Iris pigment epithelial cell (primary cell): Measurements from ENCODE around the gene PRUNE2.
"Not testable (repeated sequence)": the region's sequence is repeated elsewhere in the genome, so short reads cannot be mapped to it uniquely, and the experiment has no call there.

Experiments used
- DNase-seq: peaks from one replicate; pipeline ENCODE4 v3.0.0-alpha.2; 2011; ENCODE audit warnings: low read depth

Gene PRUNE2

GRCh38 chr9:76603931-76604570 is 301.9 kb downstream of the PRUNE2 start:
- DNase-seq = no peak

DNA sequence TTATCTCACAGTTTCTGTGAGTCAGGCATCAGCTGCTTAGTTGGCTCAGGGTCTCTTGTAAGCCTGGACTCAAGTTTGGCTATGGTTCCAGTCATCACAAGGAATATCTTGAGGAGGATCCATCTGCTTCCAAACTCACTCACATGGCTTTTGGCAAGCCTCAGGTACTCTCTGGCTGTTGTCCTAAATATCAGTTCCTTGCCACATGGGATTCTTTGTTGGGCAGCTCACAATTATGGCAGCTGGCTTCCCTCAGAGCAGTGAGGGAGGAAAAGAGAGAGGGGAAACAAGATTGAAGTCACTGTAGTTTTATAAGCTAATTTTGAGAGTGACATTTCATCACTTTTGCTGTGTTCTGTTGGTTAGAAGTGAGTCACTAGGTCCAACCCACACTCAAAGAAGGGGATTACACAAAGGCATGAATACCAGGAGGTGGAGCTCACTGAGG is 302.4 kb downstream of the PRUNE2 start:
- peak; percentile 78 for DNase-seq

- DNase-seq = no peak
These were observed 303.7 kb downstream of the PRUNE2 start for GRCh38 chr9:76602199-76602598.

GRCh38 chr9:76600007-76600615 is 305.8 kb downstream of the PRUNE2 start:
- DNase-seq = no peak

DNA sequence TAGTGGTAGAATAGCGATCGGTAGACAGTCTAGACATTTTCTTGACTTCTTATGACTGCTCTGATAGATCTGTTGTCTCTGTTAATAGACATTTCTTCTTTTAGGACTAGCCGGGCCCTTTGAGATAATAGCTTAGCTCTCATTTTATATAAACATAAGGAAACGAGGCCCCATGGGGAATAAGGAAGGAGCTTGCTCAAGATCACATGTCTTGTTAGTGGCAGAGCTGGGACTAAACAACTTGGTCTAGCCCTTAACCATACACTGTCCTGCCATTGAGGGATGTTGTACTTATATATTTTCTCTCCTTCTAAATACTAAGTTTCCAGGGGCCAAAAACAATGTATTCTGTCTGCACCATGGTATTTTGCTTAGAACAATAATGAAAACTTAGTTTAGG is 306.9 kb downstream of the PRUNE2 start:
- no peak for DNase-seq

DNA sequence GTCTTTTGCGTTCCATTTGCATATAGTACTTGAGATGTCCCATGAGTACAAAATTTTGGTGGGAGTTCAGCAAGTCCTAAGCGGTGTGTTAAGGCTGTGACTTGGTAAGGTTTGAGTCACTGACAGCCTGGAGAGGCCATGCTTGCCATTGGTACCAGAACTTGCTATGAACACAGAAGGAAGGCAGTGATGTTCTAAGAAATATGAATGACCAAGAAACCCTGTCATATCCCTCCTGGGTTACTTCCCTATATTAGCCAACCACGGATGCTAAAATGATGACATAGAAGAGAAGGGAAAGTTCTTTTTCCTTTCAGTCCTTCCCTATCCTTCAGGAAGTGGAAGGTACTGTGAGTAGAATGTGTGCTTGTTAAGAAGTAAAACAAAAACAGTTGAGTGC is 310.3 kb downstream of the PRUNE2 start:
- no peak for DNase-seq

GRCh38 chr9:76594764-76595424 is 311.0 kb downstream of the PRUNE2 start:
- DNase-seq = no peak

- DNase-seq = not testable (repeated sequence)
These were observed 311.8 kb downstream of the PRUNE2 start for GRCh38 chr9:76593961-76594735.

- no peak for DNase-seq
These were observed 313.0 kb downstream of the PRUNE2 start for GRCh38 chr9:76592974-76593347.

DNA sequence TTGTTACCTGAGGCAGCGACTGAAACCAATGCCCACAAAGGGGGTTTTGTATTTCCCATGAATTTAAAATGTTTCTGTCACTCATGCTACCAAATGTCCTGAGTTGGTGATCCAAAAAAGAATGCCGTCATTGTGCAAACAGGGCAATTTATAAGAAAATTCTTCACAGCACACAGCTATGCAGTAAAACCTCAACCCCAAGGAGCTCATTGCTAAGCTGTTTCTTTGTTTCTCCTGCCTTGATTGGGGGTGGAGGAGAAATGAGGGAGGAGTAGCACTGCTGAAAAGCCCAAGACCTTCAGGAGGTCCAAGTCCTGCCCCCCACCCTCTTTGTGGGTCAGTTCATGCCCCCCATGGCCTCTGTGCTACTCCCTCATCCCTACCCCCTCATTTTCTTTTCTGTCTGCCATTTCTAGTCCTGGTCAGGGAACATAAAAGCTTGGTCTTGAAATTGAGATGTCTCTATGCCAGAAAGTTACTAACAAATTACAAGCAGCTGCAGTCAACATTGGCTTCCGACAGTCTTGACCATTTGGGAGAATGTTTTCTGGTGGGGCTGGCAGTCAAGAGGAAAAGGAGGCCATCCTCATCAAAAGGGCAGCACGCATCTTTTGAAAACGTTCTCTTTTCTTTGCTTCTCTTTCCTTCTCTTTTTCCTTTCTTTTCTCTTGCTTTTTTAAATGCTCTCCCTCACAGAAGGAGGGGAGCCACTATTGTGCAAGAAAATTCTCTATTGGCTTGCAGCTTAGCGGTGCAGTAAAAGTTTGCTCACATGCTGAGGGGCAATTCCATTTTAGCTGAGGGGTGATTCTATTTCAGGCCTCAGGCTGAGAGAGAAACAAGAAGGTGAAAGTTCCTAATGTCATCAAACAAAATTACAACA is 313.6 kb downstream of the PRUNE2 start:
- DNase-seq = peak; percentile 77

- peak; percentile 85 for DNase-seq
These were observed 314.5 kb downstream of the PRUNE2 start for GRCh38 chr9:76591256-76591950.

- no peak for DNase-seq
These were observed 317.6 kb downstream of the PRUNE2 start for GRCh38 chr9:76588316-76588715.

DNA sequence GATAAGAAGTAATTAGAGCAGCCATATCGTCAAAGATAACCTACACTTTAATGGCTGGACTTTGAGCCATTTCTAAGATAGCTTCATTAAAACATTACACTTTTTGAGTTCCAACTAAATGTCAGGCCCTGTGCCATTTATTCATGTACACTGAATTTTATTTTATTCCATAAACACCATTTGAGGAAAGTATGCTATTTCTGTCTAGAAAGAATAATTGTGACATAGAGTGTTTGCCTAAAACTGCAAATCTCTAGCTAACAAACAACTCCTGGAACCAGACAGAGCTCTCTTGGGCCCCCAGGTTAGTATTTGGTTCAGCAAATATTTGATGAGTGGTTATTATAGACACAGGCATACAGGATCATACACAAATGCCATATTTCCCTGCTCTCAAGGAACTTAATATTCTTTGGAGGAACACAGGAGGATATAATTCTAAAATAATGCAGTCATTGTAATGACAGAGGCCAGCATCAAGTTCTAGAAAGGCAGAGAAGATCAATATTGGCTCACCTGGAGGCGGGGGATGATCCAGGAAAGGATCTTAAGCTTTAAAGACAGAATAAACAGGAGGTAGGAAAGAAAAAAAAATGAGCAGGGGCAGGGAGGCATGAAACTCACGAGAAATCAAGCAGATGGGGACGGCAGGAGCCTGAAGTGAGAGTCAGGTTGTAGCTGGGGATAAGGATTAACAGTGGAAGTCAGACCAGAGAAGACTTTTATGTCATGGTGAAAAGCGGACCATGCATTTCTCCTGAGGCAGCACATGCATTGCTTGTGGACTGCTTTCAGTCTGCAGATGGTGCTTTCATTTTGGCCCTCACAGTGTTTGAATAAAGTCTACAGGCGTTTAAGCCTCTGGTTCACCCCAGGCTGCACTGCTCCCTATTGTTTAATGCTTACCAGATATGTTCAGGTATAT is 319.3 kb downstream of the PRUNE2 start:
- DNase-seq = no peak

DNA sequence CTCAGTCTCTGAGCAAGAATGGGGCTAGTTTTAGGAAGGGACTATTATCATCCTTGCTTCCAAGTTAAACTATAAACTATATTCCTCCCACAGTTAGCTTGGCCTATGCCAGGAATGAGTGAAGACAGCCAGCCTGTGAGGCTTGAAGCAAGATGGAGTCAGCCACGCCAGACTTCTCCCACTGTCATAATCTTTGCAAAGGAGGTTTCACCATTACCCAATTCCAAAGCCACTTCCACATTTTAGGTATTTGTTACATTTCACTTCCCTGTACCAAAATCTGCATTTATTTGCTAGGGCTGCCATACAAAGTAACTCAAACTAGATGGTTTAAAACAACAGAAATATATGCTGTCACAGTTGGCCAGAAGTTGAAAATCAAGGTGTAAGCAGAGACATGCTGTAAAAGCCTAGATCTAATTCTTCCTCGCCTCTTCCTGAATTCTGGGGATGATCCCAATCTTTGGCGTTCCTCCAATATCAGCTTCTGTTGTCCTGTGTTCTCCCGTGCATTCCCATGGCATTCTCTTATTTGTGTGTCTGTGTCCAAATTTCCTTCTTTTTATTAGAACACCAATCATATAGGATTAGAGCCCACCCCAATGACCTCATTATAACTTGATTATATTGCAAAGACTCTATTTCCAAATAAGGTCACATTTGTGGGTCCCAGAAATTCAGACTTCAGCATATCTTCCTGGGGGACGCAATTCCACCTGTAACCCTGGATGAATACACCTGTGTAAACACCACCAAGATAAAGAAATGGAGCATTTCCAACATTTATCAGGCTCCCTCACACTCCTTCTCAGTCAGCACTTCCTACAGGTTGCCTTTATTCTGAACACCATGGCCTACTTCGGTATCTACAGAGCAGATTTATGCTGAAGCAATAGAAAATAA is 320.2 kb downstream of the PRUNE2 start:
- DNase-seq = no peak

DNA sequence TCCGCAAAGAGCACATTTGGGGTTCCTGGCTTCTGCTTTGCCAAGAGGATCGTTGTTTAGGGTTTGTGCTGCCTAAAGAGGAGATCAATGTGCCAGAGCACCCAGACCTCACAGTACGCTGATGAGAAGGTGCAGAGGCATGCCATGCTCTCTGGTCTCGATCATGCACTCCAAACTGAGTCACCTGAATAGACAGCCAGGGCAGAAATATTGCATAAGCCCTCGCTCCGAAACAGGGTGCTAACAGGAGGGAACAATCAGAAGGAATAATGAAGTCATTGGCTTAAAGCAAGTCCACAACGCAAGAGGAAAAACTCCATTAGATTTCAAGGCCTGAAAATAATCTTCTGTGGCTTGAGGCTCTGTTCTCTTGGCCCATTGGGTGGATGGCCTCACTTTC is 322.7 kb downstream of the PRUNE2 start:
- DNase-seq = no peak

- no peak for DNase-seq
These were observed 324.2 kb downstream of the PRUNE2 start for GRCh38 chr9:76581731-76582130.

- no peak for DNase-seq
These were observed 325.1 kb downstream of the PRUNE2 start for GRCh38 chr9:76580820-76581219.

DNA sequence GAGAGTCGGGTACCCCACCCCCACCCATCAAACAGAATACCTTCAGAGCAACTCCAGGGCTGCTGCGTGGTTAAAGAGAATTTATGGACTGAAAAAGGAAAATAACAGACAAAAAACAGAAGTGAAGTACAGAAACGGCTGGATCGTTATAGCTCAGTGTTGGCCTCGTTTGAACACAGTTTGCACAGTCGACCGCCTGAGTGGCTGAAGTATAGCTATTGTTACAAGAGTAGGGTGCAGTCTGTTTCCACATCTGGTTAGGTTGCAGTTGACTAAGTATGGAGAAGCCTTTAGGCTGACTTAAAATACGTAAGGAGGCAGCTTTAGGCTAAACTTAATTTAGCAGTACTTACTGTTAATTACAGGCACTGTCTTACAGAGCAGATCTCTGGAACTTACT is 325.7 kb downstream of the PRUNE2 start:
- no peak for DNase-seq

DNA sequence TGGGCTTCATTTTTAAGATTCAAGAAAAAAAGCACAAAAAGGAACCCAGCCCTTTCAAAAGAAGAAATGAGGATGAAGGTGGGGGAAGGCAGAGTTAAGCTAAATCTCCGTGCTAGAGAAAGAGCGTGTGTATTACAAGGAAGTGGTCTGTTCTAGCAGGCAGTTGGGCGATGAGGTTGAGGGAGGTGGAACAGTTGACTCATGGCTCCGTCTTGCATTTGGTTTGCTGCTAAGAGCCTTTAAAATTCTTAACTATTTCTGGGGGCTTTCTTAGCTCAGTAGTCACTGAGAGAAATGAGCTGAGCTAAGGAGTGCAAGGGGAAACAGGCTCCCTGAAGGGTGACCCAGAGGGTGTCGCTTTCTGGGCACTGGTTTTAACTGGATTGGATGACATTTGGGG is 329.6 kb downstream of the PRUNE2 start:
- peak; percentile 99 for DNase-seq
